HepG2 (cell line): ENCODE results near the gene TRNP1. TPM values are rescaled to one million over a fixed set of nuclear protein-coding genes. Genes with fewer than 3 reads are reported as not detected.
A peak's percentile ranks its signal among the peaks of the same experiment; 100 is the strongest.

Experiments used
- ATAC-seq: fragments of 200-7000 bp; cut with Tn5 transposase; 3 replicates; pipeline ENCODE4 v1.9.1; 2020; ENCODE audit warnings: mild to moderate bottlenecking, moderate library complexity
- BruUV-seq: library from RNA; stranded (reverse); fragments of 400-500 nt; replicated peaks from 2 replicates; lab custom pipeline; 2021; lab: Mats Ljungman, UMichigan
- CTCF ChIA-PET: fragments of 300-600 bp; formaldehyde crosslinking; extraction: SDS; loops from one replicate; lab custom pipeline; 2021; ENCODE audit warnings: low total read pairs, inconsistent platforms, low intra/inter-chr PET ratio; lab: Yijun Ruan, JAX
- POLR2A ChIA-PET: fragments of 350-600 bp; sonication (Branson Sonifier 250); formaldehyde crosslinking; loops from one replicate; lab custom pipeline; 2020; ENCODE audit warnings: antibody characterized with exemption, inconsistent platforms; lab: Yijun Ruan, JAX
- DNase-seq: peaks from one replicate; pipeline ENCODE4 v3.0.0-alpha.2; 2015; ENCODE audit warnings: low spot score
- FAIRE-seq: peaks from 3 replicates; lab custom pipeline; 2011; peaks lifted over from hg19 to GRCh38; lab: Jason Lieb, UNC
- H2AFZ ChIP-seq: one replicate; pipeline ENCODE4 v1.6.1; 2011; ENCODE audit warnings: low read length, inconsistent platforms
- H3K27ac ChIP-seq: fragments of 300-600 bp; 3 replicates; pipeline ENCODE4 v1.8.0; 2011; ENCODE audit warnings: mixed run types, mild to moderate bottlenecking, mixed read lengths, low read length, inconsistent platforms; ENCODE audit not compliant: insufficient read depth; ENCODE audit errors: extremely low read length
- H3K27me3 ChIP-seq, 2 experiments: fragments of 200-600 bp in 1 of 2; 2 replicates in 1 of 2; 3 replicates in 1 of 2; pipeline versions ENCODE4 v1.6.0 to v1.8.0; 2011; ENCODE audit warnings: low read length in 2 of 2, mild to moderate bottlenecking in 2 of 2, moderate library complexity in 2 of 2, inconsistent platforms in 1 of 2; ENCODE audit not compliant: insufficient read depth in 2 of 2, control insufficient read depth in 1 of 2
- H3K36me3 ChIP-seq, 2 experiments: fragments of 200-600 bp in 1 of 2; replicated peaks in 1 of 2; 2 replicates in 1 of 2; 3 replicates in 1 of 2; pipeline versions ENCODE4 v1.5.1 to v1.8.0; 2011; ENCODE audit warnings: low read length in 2 of 2, inconsistent platforms in 1 of 2; ENCODE audit not compliant: insufficient read depth in 2 of 2, control insufficient read depth in 1 of 2
- H3K4me1 ChIP-seq: 2 replicates; pipeline ENCODE4 v1.5.1; 2012; ENCODE audit warnings: low read length, inconsistent platforms; ENCODE audit not compliant: insufficient read depth
- H3K4me2 ChIP-seq: 2 replicates; pipeline ENCODE4 v1.6.0; 2011; ENCODE audit warnings: low read depth, low read length, inconsistent platforms
- H3K4me3 ChIP-seq, 3 experiments: fragments of 200-600 bp in 1 of 3; sonication (generic), shearing (Covaris generic) in 1 of 3; replicated peaks in 1 of 3; 2 replicates each; pipeline ENCODE4 v1.5.1; 2011 to 2016; ENCODE audit warnings: low read length in 3 of 3, inconsistent platforms in 2 of 3, low read depth in 2 of 3, mild to moderate bottlenecking in 2 of 3, control low read depth in 1 of 3, mixed read lengths in 1 of 3; ENCODE audit not compliant: insufficient read depth in 1 of 3
- H3K79me2 ChIP-seq: one replicate; pipeline ENCODE4 v1.6.1; 2011; ENCODE audit warnings: low read length, inconsistent platforms; ENCODE audit not compliant: insufficient read depth
- H3K9ac ChIP-seq: 2 replicates; pipeline ENCODE4 v1.6.0; 2011; ENCODE audit warnings: mild to moderate bottlenecking, low read depth, low read length, inconsistent platforms; ENCODE audit not compliant: insufficient read depth
- H3K9me3 ChIP-seq: 2 replicates; pipeline ENCODE4 v1.5.1; 2012; ENCODE audit warnings: mild to moderate bottlenecking, low read length
- H4K20me1 ChIP-seq: 2 replicates; pipeline ENCODE4 v1.6.0; 2011; ENCODE audit warnings: inconsistent platforms, mild to moderate bottlenecking, low read length, moderate library complexity; ENCODE audit not compliant: insufficient read depth
- CHCHD3 ChIP-seq: sonication (generic); formaldehyde crosslinking; IDR thresholded peaks from 2 replicates; pipeline ENCODE4 v1.8.0; 2022; ENCODE audit warnings: mild to moderate bottlenecking, missing genetic modification reagents, moderate library complexity
- FOSL2 ChIP-seq: sonication (generic); formaldehyde crosslinking; IDR thresholded peaks from 2 replicates; pipeline ENCODE4 v1.4.0; 2020; ENCODE audit warnings: missing genetic modification reagents
- FOXO1 ChIP-seq: sonication (generic); formaldehyde crosslinking; IDR thresholded peaks from 2 replicates; pipeline ENCODE4 v1.4.0; 2020; ENCODE audit warnings: missing genetic modification reagents
- HNF4A ChIP-seq: sonication (generic); formaldehyde crosslinking; IDR thresholded peaks from 2 replicates; pipeline ENCODE4 v1.4.0; 2020; ENCODE audit warnings: missing genetic modification reagents
- KDM1A ChIP-seq: IDR thresholded peaks from 2 replicates; pipeline ENCODE4 v1.6.1; 2016; ENCODE audit warnings: missing compliant biosample characterization
- MBD4 ChIP-seq: IDR thresholded peaks from 2 replicates; pipeline ENCODE4 v1.6.1; 2012; ENCODE audit warnings: low read length, inconsistent platforms, borderline replicate concordance
- MBNL3 ChIP-seq: fragments of 250-450 bp; sonication (Bioruptor Pico); conservative IDR thresholded peaks from 2 replicates; pipeline ENCODE4 v1.8.0; 2022; ENCODE audit warnings: mild to moderate bottlenecking, inconsistent platforms
- MNT ChIP-seq: fragments of 450-650 bp; IDR thresholded peaks from 2 replicates; pipeline ENCODE4 v1.6.1; 2016
- RNF2 ChIP-seq: fragments of 450-650 bp; conservative IDR thresholded peaks from 2 replicates; pipeline ENCODE4 v1.6.1; 2016; ENCODE audit warnings: low read depth
- SOX13 ChIP-seq, 3 experiments: fragments of 450-650 bp in 1 of 3; sonication (generic) in 1 of 3; formaldehyde crosslinking in 1 of 3; IDR thresholded peaks in 2 of 3; conservative IDR thresholded peaks in 1 of 3; 2 replicates each; pipeline versions ENCODE4 v1.5.0 to v1.6.1; 2016 to 2020; ENCODE audit warnings: antibody characterized with exemption in 1 of 3, mild to moderate bottlenecking in 1 of 3, missing compliant biosample characterization in 1 of 3, missing genetic modification reagents in 1 of 3, moderate library complexity in 1 of 3
- SOX5 ChIP-seq: IDR thresholded peaks from 2 replicates; pipeline ENCODE4 v1.6.1; 2016; ENCODE audit warnings: borderline replicate concordance
- ZBTB38 ChIP-seq: sonication (generic); formaldehyde crosslinking; IDR thresholded peaks from 2 replicates; pipeline ENCODE4 v1.5.1; 2020; ENCODE audit warnings: mild to moderate bottlenecking, missing genetic modification reagents
- ZNF160 ChIP-seq: sonication (generic); formaldehyde crosslinking; IDR thresholded peaks from 2 replicates; pipeline ENCODE4 v1.8.0; 2022; ENCODE audit warnings: mild to moderate bottlenecking, inconsistent platforms, missing genetic modification reagents
- ZNF18 ChIP-seq: sonication (generic); formaldehyde crosslinking; IDR thresholded peaks from 2 replicates; pipeline ENCODE4 v1.8.0; 2022; ENCODE audit warnings: mild to moderate bottlenecking, missing genetic modification reagents; ENCODE audit not compliant: insufficient replicate concordance
- WGBS: methylation state at CpG from one replicate; pipeline ENCODE4 v1.1.6; 2017; ENCODE audit warnings: low lambda C conversion rate; 5-methylcytosine and 5-hydroxymethylcytosine counted together
- in situ Hi-C: cut with HindIII; loops from 2 replicates; pipeline ENCODE4 v1.10.0; 2017; ENCODE audit warnings: low pct_unique_long_range_greater_than_20kb; ENCODE audit not compliant: extremely low pct_ligation_motif_present
- intact Hi-C: fragments of 100-400 bp; cut with micrococcal nuclease; formaldehyde crosslinking; loops from one replicate; pipeline ENCODE4 v1.10.0; 2022; ENCODE audit not compliant: unreplicated experiment
- polyA plus RNA-seq, 8 experiments: library from polyadenylated mRNA; depleted of rRNA in 3 of 8; stranded (reverse) in 7 of 8; unstranded in 1 of 8; fragments of >200 nt; fragmentation: Illumina TruSeq in 4 of 8; extraction: Trizol in 4 of 8; gene quantifications; 2 replicates each; pipeline versions ENCODE4 v1.2.1 to v1.2.3, GENCODE V29; 2011 to 2016; ENCODE audit warnings: low read depth in 4 of 8, missing spikeins in 1 of 8, mixed read lengths in 1 of 8; ENCODE audit not compliant: insufficient read depth in 1 of 8
- total RNA-seq, 5 experiments: library from RNA; depleted of rRNA; stranded (reverse); fragments of >200 nt; fragmentation: Illumina TruSeq; extraction: Trizol; gene quantifications; 2 replicates each; pipeline ENCODE4 v1.2.3, GENCODE V29; 2016; ENCODE audit warnings: low read depth in 1 of 5

The TRNP1 gene
- total and polyA plus RNA-seq, 2 of the 13 experiments (the other 11 are each of a cell fraction or from before 2014, with no cell fraction given), result 42.0 to 158 TPM

- Histone ChIP-seq H3K79me2 (no peaks in the 10 kb centered on the region), H3K4me2 (no peak overlapping the region), H4K20me1 (no peaks in the 10 kb centered on the region), H3K9me3 (no peaks in the 10 kb centered on the region), H3K4me1 (no peaks in the 10 kb centered on the region), H3K27ac (no peak overlapping the region)
- intact Hi-C loops, result no loop called here
- DNase-seq, result no peak
- no peak for FAIRE-seq
- BruUV-seq, result no TSS peak
- POLR2A ChIA-PET, result no interaction called here
- in situ Hi-C loops, result no loop called here
- TF ChIP-seq ZBTB38 (CRISPR knock-in tag) (no peak), SOX13 (IDR thresholded peaks at IDR 0.05) (no peak), SOX13 (CRISPR knock-in tag; conservative IDR thresholded peaks at IDR 0.05 in 1 of 2, IDR thresholded peaks at IDR 0.05 in 1 of 2) (peak in 1 of 2 experiments; percentile 76; a peak in 1 of 4 replicates), CHCHD3 (CRISPR knock-in tag) (no peak), MBNL3 (CRISPR knock-in tag) (no peak), MBD4 (no peak), FOXO1 (no peak), FOSL2 (CRISPR knock-in tag) (peak; percentile 45; the same call in 1 of the 2 replicates), MNT (no peak), ZNF18 (CRISPR knock-in tag) (no peak), SOX5 (CRISPR knock-in tag) (peak; percentile 76; the same call in 1 of the 2 replicates), KDM1A (CRISPR knock-in tag) (no peak), ZNF160 (no peak), RNF2 (no peak), HNF4A (CRISPR knock-in tag) (no peak)
- TF ChIP-seq, all 625 proteins: peak for 3
- H3K36me3 ChIP-seq, result no peaks in the 10 kb centered on the region
- no peak overlapping the region for H3K4me3 ChIP-seq
- peaks cover 1 to 16% of the 10 kb centered on the region in 2 experiments; a peak in 2 of 5 replicates for H3K27me3 ChIP-seq
- H3K9ac ChIP-seq, result no peak overlapping the region
- CTCF ChIA-PET, result no interaction called here
- ATAC-seq, result no peak
- H2AFZ ChIP-seq, result no peak overlapping the region
- WGBS, result 34% methylated on average over 3 of the region's 3 CpGs
Measured at GRCh38 chr1:27018316-27018715, 24.8 kb downstream of the TRNP1 start.
